K562 (cell line): ENCODE results near the gene ZNF845. TPM values are rescaled to one million over a fixed set of nuclear protein-coding genes. Genes with fewer than 3 reads are reported as not detected.

Experiments used
- E2F6 ChIP-seq, 2 experiments: IDR thresholded peaks; 2 replicates each; pipeline ENCODE4 v1.6.1; 2011; ENCODE audit warnings: borderline replicate concordance in 1 of 2, control low read depth in 1 of 2, low read depth in 1 of 2, low read length in 1 of 2, mild to moderate bottlenecking in 1 of 2, mixed read lengths in 1 of 2, moderate library complexity in 1 of 2; ENCODE audit not compliant: insufficient read depth in 1 of 2, insufficient read length in 1 of 2, poor library complexity in 1 of 2, severe bottlenecking in 1 of 2; ENCODE audit errors: extremely low read depth in 1 of 2
- EP400 ChIP-seq: fragments of 450-650 bp; IDR thresholded peaks from 2 replicates; pipeline ENCODE4 v1.6.1; 2017; ENCODE audit warnings: antibody characterized with exemption, mild to moderate bottlenecking, moderate library complexity
- EWSR1 ChIP-seq: fragments of 450-650 bp; IDR thresholded peaks from 2 replicates; pipeline ENCODE4 v1.6.1; 2018; ENCODE audit warnings: borderline replicate concordance, mild to moderate bottlenecking, low read depth, moderate library complexity; ENCODE audit not compliant: partially characterized antibody
- FOXJ2 ChIP-seq: fragments of 200-800 bp; sonication (Bioruptor generic); IDR thresholded peaks from 2 replicates; pipeline ENCODE4 v1.6.1; 2016; ENCODE audit warnings: missing genetic modification characterization, missing compliant biosample characterization
- HDAC1 ChIP-seq, 2 experiments: fragments of 450-650 bp; IDR thresholded peaks; 2 replicates each; pipeline ENCODE4 v1.6.1; 2016 to 2017; ENCODE audit warnings: inconsistent platforms in 1 of 2, mild to moderate bottlenecking in 1 of 2, moderate library complexity in 1 of 2
- L3MBTL2 ChIP-seq: fragments of 450-650 bp; IDR thresholded peaks from 2 replicates; pipeline ENCODE4 v1.6.1; 2016; ENCODE audit warnings: mild to moderate bottlenecking, moderate library complexity
- MNT ChIP-seq, 2 experiments: fragments of 450-650 bp; conservative IDR thresholded peaks; 2 replicates each; pipeline ENCODE4 v1.6.1; 2017; ENCODE audit warnings: mild to moderate bottlenecking in 2 of 2, moderate library complexity in 2 of 2
- NR2C2 ChIP-seq, 2 experiments: fragments of 200-800 bp in 1 of 2; sonication (Bioruptor generic) in 1 of 2; sonication (generic) in 1 of 2; formaldehyde crosslinking in 1 of 2; IDR thresholded peaks; 2 replicates each; pipeline versions ENCODE4 v1.6.1 to v1.8.0; 2016 to 2022; ENCODE audit warnings: mild to moderate bottlenecking in 1 of 2, missing compliant biosample characterization in 1 of 2, missing genetic modification characterization in 1 of 2, missing genetic modification reagents in 1 of 2
- POLR2B ChIP-seq: fragments of 450-650 bp; IDR thresholded peaks from 2 replicates; pipeline ENCODE4 v1.6.1; 2018; ENCODE audit warnings: low read depth; ENCODE audit not compliant: partially characterized antibody
- POLR2G ChIP-seq: fragments of 200-400 bp; formaldehyde crosslinking; IDR thresholded peaks from 2 replicates; pipeline ENCODE4 v1.6.1; 2017; ENCODE audit warnings: low read depth, mild to moderate bottlenecking, antibody characterized with exemption, low read length, moderate library complexity
- TAF1 ChIP-seq: IDR thresholded peaks from 2 replicates; pipeline ENCODE4 v1.6.1; 2011; ENCODE audit warnings: mild to moderate bottlenecking, low read length, moderate library complexity; ENCODE audit not compliant: insufficient read depth, control insufficient read depth, severe bottlenecking; ENCODE audit errors: extremely low read depth
- THAP7 ChIP-seq: fragments of 250-450 bp; sonication (Bioruptor Pico); IDR thresholded peaks from 2 replicates; pipeline ENCODE4 v1.5.0; 2021
- ZNF644 ChIP-seq: fragments of 200-800 bp; sonication (Bioruptor generic); IDR thresholded peaks from 2 replicates; pipeline ENCODE4 v1.6.1; 2016; ENCODE audit warnings: low read depth, missing genetic modification characterization, missing compliant biosample characterization
- ZNF696 ChIP-seq: fragments of 250-450 bp; sonication (Bioruptor Pico); conservative IDR thresholded peaks from 2 replicates; pipeline ENCODE4 v1.4.0; 2020; ENCODE audit warnings: mild to moderate bottlenecking, moderate library complexity
- polyA plus RNA-seq, 8 experiments: library from polyadenylated mRNA; depleted of rRNA in 4 of 8; stranded (reverse) in 5 of 8; unstranded in 3 of 8; fragments of >200 nt; fragmentation: Nextera tagmentation in 2 of 8; fragmentation: Illumina TruSeq in 1 of 8; extraction: Ambion mirVana in 2 of 8; extraction: Trizol in 1 of 8; gene quantifications; 2 replicates each; pipeline versions ENCODE4 v1.2.1 to v1.2.3, GENCODE V29; 2011 to 2014; ENCODE audit warnings: inconsistent platforms in 1 of 8, missing spikeins in 1 of 8
- total RNA-seq, 7 experiments: library from RNA; depleted of rRNA in 6 of 7; stranded (reverse); fragments of >200 nt in 6 of 7; fragmentation: Illumina TruSeq in 2 of 7; extraction: Trizol in 2 of 7; gene quantifications; 2 replicates each; pipeline versions ENCODE4 v1.2.1 to v1.2.3, GENCODE V29; 2011 to 2021; ENCODE audit warnings: low replicate concordance in 1 of 7

The ZNF845 gene
- total and polyA plus RNA-seq, 9 of the 15 experiments (the other 6 are each of a cell fraction or from before 2014, with no cell fraction given), result 1.9 to 13.2 (median 6.4) TPM

- TF ChIP-seq MNT (conservative IDR thresholded peaks at IDR 0.05) (peak; percentile 44 to 70; a peak in 3 of 4 replicates), EWSR1 (no peak), FOXJ2 (tag) (no peak), NR2C2 (CRISPR knock-in tag; IDR thresholded peaks at IDR 0.05) (no peak), NR2C2 (tag; IDR thresholded peaks at IDR 0.05) (peak; percentile 78), EP400 (peak; percentile 54; the same call in 1 of the 2 replicates), L3MBTL2 (peak; percentile 57), POLR2G (peak; percentile 74), POLR2B (peak; percentile 47), TAF1 (peak; percentile 31), THAP7 (CRISPR knock-in tag) (no peak), ZNF696 (CRISPR knock-in tag) (no peak), E2F6 (IDR thresholded peaks at IDR 0.05; ENCODE audit: borderline replicate concordance in 1 of 2, extremely low read depth in 1 of 2, insufficient read depth in 1 of 2, insufficient read length in 1 of 2, low read depth in 1 of 2, low read length in 1 of 2, poor library complexity in 1 of 2, severe bottlenecking in 1 of 2) (peak in 1 of 2 experiments; percentile 46), HDAC1 (IDR thresholded peaks at IDR 0.05) (peak in 1 of 2 experiments; percentile 44; a peak in 1 of 4 replicates), ZNF644 (no peak)
Measured at GRCh38 chr19:53365134-53365898, 31.8 kb downstream of the ZNF845 start, which contains the start of gene ZNF525 (continued).
